K562 (cell line): ENCODE results near the gene EGLN1. TPM values are rescaled to one million over a fixed set of nuclear protein-coding genes. Genes with fewer than 3 reads are reported as not detected.

Experiments
- CAMTA2 ChIP-seq: fragments of 250-450 bp; sonication (Bioruptor Pico); conservative IDR thresholded peaks from 2 replicates; pipeline ENCODE4 v1.5.1; 2022
- E2F8 ChIP-seq: fragments of 450-650 bp; IDR thresholded peaks from 2 replicates; pipeline ENCODE4 v1.7.1; 2018; ENCODE audit warnings: mild to moderate bottlenecking, low read depth; ENCODE audit not compliant: partially characterized antibody
- SMAD2 ChIP-seq: fragments of 150-350 bp; IDR thresholded peaks from 2 replicates; pipeline ENCODE4 v1.6.1; 2014; ENCODE audit warnings: low read depth, mild to moderate bottlenecking, low read length
- ZNF134 ChIP-seq: fragments of 250-450 bp; sonication (Bioruptor Pico); conservative IDR thresholded peaks from 2 replicates; pipeline ENCODE4 v1.4.0; 2020
- polyA plus RNA-seq, 8 experiments: library from polyadenylated mRNA; depleted of rRNA in 4 of 8; stranded (reverse) in 5 of 8; unstranded in 3 of 8; fragments of >200 nt; fragmentation: Nextera tagmentation in 2 of 8; fragmentation: Illumina TruSeq in 1 of 8; extraction: Ambion mirVana in 2 of 8; extraction: Trizol in 1 of 8; gene quantifications; 2 replicates each; pipeline versions ENCODE4 v1.2.1 to v1.2.3, GENCODE V29; 2011 to 2014; ENCODE audit warnings: inconsistent platforms in 1 of 8, missing spikeins in 1 of 8
- total RNA-seq, 7 experiments: library from RNA; depleted of rRNA in 6 of 7; stranded (reverse); fragments of >200 nt in 6 of 7; fragmentation: Illumina TruSeq in 2 of 7; extraction: Trizol in 2 of 7; gene quantifications; 2 replicates each; pipeline versions ENCODE4 v1.2.1 to v1.2.3, GENCODE V29; 2011 to 2021; ENCODE audit warnings: low replicate concordance in 1 of 7
- TF ChIP-seq, protein P1 (sequence below): IDR thresholded peaks from 2 replicates; pipeline ENCODE4 v1.6.1; 2012; ENCODE audit warnings: low read depth, low read length, improper control_type of control experiment, borderline replicate concordance
- TF ChIP-seq, protein P2 (sequence below): fragments of 450-650 bp; IDR thresholded peaks from 2 replicates; pipeline ENCODE4 v1.6.1; 2016; ENCODE audit warnings: mild to moderate bottlenecking, moderate library complexity
- TF ChIP-seq, protein P3 (sequence below): sonication (generic); formaldehyde crosslinking; IDR thresholded peaks from 2 replicates; pipeline ENCODE4 v1.8.0; 2022; ENCODE audit warnings: mild to moderate bottlenecking, missing genetic modification reagents

EGLN1 gene
- total and polyA plus RNA-seq, 9 of the 15 experiments (the other 6 are each of a cell fraction or from before 2014, with no cell fraction given): 5.2 to 54.3 (median 24.6) TPM

- TF ChIP-seq, protein P1, sequence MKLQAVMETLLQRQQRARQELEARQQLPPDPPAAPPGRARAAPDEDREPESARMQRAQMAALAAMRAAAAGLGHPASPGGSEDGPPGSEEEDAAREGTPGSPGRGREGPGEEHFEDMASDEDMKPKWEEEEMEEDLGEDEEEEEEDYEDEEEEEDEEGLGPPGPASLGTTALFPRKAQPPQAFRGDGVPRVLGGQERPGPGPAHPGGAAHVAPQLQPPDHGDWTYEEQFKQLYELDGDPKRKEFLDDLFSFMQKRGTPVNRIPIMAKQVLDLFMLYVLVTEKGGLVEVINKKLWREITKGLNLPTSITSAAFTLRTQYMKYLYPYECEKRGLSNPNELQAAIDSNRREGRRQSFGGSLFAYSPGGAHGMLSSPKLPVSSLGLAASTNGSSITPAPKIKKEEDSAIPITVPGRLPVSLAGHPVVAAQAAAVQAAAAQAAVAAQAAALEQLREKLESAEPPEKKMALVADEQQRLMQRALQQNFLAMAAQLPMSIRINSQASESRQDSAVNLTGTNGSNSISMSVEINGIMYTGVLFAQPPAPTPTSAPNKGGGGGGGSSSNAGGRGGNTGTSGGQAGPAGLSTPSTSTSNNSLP: 0 out of 2 replicates have a peak, but pooled peaks have one; percentile 26
- TF ChIP-seq SMAD2 (no peak; the same call in 1 of the 2 replicates), E2F8 (no peak), ZNF134 (CRISPR knock-in tag) (no peak), CAMTA2 (CRISPR knock-in tag) (no peak)
- TF ChIP-seq, protein P2, sequence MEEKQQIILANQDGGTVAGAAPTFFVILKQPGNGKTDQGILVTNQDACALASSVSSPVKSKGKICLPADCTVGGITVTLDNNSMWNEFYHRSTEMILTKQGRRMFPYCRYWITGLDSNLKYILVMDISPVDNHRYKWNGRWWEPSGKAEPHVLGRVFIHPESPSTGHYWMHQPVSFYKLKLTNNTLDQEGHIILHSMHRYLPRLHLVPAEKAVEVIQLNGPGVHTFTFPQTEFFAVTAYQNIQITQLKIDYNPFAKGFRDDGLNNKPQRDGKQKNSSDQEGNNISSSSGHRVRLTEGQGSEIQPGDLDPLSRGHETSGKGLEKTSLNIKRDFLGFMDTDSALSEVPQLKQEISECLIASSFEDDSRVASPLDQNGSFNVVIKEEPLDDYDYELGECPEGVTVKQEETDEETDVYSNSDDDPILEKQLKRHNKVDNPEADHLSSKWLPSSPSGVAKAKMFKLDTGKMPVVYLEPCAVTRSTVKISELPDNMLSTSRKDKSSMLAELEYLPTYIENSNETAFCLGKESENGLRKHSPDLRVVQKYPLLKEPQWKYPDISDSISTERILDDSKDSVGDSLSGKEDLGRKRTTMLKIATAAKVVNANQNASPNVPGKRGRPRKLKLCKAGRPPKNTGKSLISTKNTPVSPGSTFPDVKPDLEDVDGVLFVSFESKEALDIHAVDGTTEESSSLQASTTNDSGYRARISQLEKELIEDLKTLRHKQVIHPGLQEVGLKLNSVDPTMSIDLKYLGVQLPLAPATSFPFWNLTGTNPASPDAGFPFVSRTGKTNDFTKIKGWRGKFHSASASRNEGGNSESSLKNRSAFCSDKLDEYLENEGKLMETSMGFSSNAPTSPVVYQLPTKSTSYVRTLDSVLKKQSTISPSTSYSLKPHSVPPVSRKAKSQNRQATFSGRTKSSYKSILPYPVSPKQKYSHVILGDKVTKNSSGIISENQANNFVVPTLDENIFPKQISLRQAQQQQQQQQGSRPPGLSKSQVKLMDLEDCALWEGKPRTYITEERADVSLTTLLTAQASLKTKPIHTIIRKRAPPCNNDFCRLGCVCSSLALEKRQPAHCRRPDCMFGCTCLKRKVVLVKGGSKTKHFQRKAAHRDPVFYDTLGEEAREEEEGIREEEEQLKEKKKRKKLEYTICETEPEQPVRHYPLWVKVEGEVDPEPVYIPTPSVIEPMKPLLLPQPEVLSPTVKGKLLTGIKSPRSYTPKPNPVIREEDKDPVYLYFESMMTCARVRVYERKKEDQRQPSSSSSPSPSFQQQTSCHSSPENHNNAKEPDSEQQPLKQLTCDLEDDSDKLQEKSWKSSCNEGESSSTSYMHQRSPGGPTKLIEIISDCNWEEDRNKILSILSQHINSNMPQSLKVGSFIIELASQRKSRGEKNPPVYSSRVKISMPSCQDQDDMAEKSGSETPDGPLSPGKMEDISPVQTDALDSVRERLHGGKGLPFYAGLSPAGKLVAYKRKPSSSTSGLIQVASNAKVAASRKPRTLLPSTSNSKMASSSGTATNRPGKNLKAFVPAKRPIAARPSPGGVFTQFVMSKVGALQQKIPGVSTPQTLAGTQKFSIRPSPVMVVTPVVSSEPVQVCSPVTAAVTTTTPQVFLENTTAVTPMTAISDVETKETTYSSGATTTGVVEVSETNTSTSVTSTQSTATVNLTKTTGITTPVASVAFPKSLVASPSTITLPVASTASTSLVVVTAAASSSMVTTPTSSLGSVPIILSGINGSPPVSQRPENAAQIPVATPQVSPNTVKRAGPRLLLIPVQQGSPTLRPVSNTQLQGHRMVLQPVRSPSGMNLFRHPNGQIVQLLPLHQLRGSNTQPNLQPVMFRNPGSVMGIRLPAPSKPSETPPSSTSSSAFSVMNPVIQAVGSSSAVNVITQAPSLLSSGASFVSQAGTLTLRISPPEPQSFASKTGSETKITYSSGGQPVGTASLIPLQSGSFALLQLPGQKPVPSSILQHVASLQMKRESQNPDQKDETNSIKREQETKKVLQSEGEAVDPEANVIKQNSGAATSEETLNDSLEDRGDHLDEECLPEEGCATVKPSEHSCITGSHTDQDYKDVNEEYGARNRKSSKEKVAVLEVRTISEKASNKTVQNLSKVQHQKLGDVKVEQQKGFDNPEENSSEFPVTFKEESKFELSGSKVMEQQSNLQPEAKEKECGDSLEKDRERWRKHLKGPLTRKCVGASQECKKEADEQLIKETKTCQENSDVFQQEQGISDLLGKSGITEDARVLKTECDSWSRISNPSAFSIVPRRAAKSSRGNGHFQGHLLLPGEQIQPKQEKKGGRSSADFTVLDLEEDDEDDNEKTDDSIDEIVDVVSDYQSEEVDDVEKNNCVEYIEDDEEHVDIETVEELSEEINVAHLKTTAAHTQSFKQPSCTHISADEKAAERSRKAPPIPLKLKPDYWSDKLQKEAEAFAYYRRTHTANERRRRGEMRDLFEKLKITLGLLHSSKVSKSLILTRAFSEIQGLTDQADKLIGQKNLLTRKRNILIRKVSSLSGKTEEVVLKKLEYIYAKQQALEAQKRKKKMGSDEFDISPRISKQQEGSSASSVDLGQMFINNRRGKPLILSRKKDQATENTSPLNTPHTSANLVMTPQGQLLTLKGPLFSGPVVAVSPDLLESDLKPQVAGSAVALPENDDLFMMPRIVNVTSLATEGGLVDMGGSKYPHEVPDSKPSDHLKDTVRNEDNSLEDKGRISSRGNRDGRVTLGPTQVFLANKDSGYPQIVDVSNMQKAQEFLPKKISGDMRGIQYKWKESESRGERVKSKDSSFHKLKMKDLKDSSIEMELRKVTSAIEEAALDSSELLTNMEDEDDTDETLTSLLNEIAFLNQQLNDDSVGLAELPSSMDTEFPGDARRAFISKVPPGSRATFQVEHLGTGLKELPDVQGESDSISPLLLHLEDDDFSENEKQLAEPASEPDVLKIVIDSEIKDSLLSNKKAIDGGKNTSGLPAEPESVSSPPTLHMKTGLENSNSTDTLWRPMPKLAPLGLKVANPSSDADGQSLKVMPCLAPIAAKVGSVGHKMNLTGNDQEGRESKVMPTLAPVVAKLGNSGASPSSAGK: peak; percentile 58
- TF ChIP-seq, protein P3, sequence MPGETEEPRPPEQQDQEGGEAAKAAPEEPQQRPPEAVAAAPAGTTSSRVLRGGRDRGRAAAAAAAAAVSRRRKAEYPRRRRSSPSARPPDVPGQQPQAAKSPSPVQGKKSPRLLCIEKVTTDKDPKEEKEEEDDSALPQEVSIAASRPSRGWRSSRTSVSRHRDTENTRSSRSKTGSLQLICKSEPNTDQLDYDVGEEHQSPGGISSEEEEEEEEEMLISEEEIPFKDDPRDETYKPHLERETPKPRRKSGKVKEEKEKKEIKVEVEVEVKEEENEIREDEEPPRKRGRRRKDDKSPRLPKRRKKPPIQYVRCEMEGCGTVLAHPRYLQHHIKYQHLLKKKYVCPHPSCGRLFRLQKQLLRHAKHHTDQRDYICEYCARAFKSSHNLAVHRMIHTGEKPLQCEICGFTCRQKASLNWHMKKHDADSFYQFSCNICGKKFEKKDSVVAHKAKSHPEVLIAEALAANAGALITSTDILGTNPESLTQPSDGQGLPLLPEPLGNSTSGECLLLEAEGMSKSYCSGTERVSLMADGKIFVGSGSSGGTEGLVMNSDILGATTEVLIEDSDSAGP: no peak
Observed at GRCh38 chr1:231421971-231422797, at the start of gene EGLN1 (continued).
